ENCODE measurements around the gene LHPP.

The LHPP gene

GRCh38 chr10:124480860-124481259, 19.2 kb downstream of the LHPP start:
- DNase-seq (ENCODE audit: low read depth): no peak
- TF ChIP-seq CTCF (IDR thresholded peaks at IDR 0.05; ENCODE audit: insufficient read depth, low read depth, low read length, missing control alignments): no peak
- H3K4me3 ChIP-seq (ENCODE audit: low read length): no peak overlapping the region

GRCh38 chr10:124481717-124482116, 20.1 kb downstream of the LHPP start:
- DNase-seq (ENCODE audit: low read depth): no peak
- no peak overlapping the region for H3K4me3 ChIP-seq (ENCODE audit: low read length)

GRCh38 chr10:124482236-124482800, 20.7 kb downstream of the LHPP start:
- H3K4me3 ChIP-seq (ENCODE audit: low read length): no peak overlapping the region
- TF ChIP-seq CTCF (IDR thresholded peaks at IDR 0.05; ENCODE audit: insufficient read depth, low read depth, low read length, missing control alignments): no peak
- DNase-seq (ENCODE audit: low read depth): no peak

More at GRCh38 chr10:124481717-124482116, 20.1 kb downstream of the LHPP start:
- no peak for TF ChIP-seq CTCF (IDR thresholded peaks at IDR 0.05; ENCODE audit: insufficient read depth, low read depth, low read length, missing control alignments)

- DNase-seq (ENCODE audit: low read depth): no peak
- H3K4me3 ChIP-seq (ENCODE audit: low read length): no peak overlapping the region
- TF ChIP-seq CTCF (IDR thresholded peaks at IDR 0.05; ENCODE audit: insufficient read depth, low read depth, low read length, missing control alignments): no peak
Observed at GRCh38 chr10:124482876-124483275, 21.3 kb downstream of the LHPP start.

- DNase-seq (ENCODE audit: low read depth): no peak
Observed at GRCh38 chr10:124484031-124484430, 22.4 kb downstream of the LHPP start.

GRCh38 chr10:124484661-124485060, 23.0 kb downstream of the LHPP start:
- no peak for TF ChIP-seq CTCF (IDR thresholded peaks at IDR 0.05; ENCODE audit: insufficient read depth, low read depth, low read length, missing control alignments)
- no peak overlapping the region for H3K4me3 ChIP-seq (ENCODE audit: low read length)
- DNase-seq (ENCODE audit: low read depth): no peak

More at GRCh38 chr10:124484031-124484430, 22.4 kb downstream of the LHPP start:
- no peak overlapping the region for H3K4me3 ChIP-seq (ENCODE audit: low read length)
- TF ChIP-seq CTCF (IDR thresholded peaks at IDR 0.05; ENCODE audit: insufficient read depth, low read depth, low read length, missing control alignments): no peak

- H3K4me3 ChIP-seq (ENCODE audit: low read length): no peak overlapping the region
- no peak for DNase-seq (ENCODE audit: low read depth)
- no peak for TF ChIP-seq CTCF (IDR thresholded peaks at IDR 0.05; ENCODE audit: insufficient read depth, low read depth, low read length, missing control alignments)
Observed at GRCh38 chr10:124486635-124487034, 25.0 kb downstream of the LHPP start.
